Measurements from ENCODE around the gene CD99L2. TPM values are rescaled to one million over a fixed set of nuclear protein-coding genes. Genes with fewer than 3 reads are reported as not detected.

CD99L2 gene
- total and polyA plus RNA-seq, 4 donors: 9.7 to 39.8 (median 23.8) TPM

DNA sequence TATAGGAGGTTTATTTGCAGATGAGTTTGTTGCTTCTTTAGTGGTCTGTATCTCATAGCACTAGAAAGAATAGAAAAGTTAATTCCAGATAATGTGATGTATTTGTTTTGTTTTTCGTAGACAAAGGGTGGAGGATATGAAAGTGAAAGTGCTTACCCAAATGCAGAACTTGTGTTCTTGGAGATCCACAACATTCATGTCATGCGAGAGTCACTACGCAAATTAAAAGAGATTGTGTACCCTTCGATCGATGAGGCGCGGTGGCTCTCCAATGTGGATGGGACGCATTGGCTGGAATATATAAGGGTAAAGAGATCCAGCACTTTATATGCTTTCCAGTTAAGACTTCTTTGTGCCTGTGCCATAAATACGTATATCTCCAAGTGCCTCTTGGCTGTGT lies 162.0 kb downstream of the CD99L2 start:
- WGBS: 85% methylated on average over 9 of the region's 9 CpGs

DNA sequence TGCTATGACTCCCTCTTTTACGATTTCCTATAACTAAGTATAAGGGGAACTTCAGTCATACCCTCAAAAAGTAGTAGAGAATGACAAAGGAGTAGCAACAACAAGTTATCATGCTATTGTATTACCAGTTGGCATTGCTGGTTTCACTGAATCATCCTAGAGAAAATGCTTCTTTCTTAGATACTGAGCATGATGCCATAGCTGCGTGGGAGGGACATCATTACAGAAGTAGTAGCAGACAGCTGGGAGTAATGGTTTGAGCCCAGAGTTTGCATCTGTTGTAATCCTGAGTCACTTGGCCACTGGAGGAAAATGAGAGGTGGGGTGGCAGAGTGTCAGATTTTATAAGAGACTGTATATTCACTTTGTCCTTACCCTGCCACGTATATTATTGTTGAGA lies 166.7 kb downstream of the CD99L2 start:
- 90% methylated on average over 3 of the region's 3 CpGs for WGBS
- Histone ChIP-seq H3K4me1 (ENCODE audit: control insufficient read depth in 4 of 4, insufficient read depth in 4 of 4, low read length in 3 of 4) (no peaks in the 10 kb centered on the region), H3K9me3 (ENCODE audit: control insufficient read depth in 4 of 4, low read length in 3 of 4) (no peaks in the 10 kb centered on the region), H3K36me3 (ENCODE audit: control insufficient read depth in 4 of 4, insufficient read depth in 3 of 4, low read depth in 1 of 4, low read length in 3 of 4) (peaks cover 3 to 41% (median 19%) of the 10 kb centered on the region in 4 donors), H3K27me3 (ENCODE audit: control insufficient read depth in 4 of 4, insufficient read depth in 4 of 4, low read length in 3 of 4) (peaks cover 0 to 2% (median 0%) of the 10 kb centered on the region in 4 donors), H3K9ac (ENCODE audit: low read depth in 1 of 2, low read length in 2 of 2) (no peak overlapping the region), H3K27ac (ENCODE audit: low read depth in 1 of 2, low read length in 2 of 2) (no peak overlapping the region), H3K4me3 (ENCODE audit: low read depth in 1 of 3, low read length in 3 of 3) (no peak overlapping the region)
- no peak for DNase-seq (ENCODE audit: low spot score)
- TF ChIP-seq RAD21 (IDR thresholded peaks at IDR 0.05): no peak
- TF ChIP-seq, protein P1, sequence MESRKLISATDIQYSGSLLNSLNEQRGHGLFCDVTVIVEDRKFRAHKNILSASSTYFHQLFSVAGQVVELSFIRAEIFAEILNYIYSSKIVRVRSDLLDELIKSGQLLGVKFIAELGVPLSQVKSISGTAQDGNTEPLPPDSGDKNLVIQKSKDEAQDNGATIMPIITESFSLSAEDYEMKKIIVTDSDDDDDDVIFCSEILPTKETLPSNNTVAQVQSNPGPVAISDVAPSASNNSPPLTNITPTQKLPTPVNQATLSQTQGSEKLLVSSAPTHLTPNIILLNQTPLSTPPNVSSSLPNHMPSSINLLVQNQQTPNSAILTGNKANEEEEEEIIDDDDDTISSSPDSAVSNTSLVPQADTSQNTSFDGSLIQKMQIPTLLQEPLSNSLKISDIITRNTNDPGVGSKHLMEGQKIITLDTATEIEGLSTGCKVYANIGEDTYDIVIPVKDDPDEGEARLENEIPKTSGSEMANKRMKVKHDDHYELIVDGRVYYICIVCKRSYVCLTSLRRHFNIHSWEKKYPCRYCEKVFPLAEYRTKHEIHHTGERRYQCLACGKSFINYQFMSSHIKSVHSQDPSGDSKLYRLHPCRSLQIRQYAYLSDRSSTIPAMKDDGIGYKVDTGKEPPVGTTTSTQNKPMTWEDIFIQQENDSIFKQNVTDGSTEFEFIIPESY (IDR thresholded peaks at IDR 0.05): no peak

More for the DNA sequence above, 162.0 kb downstream of the CD99L2 start:
- no peaks in the 10 kb centered on the region for H3K9me3 ChIP-seq (ENCODE audit: control insufficient read depth in 4 of 4, low read length in 3 of 4)
- H3K27ac ChIP-seq (ENCODE audit: low read depth in 1 of 2, low read length in 2 of 2): no peak overlapping the region
- no peak overlapping the region for H3K9ac ChIP-seq (ENCODE audit: low read depth in 1 of 2, low read length in 2 of 2)
- no peak overlapping the region for H3K4me3 ChIP-seq (ENCODE audit: low read depth in 1 of 3, low read length in 3 of 3)
- TF ChIP-seq, protein P2, sequence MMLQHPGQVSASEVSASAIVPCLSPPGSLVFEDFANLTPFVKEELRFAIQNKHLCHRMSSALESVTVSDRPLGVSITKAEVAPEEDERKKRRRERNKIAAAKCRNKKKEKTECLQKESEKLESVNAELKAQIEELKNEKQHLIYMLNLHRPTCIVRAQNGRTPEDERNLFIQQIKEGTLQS (IDR thresholded peaks at IDR 0.05): no peak
- TF ChIP-seq RAD21 (IDR thresholded peaks at IDR 0.05): no peak
- TF ChIP-seq SP1 (IDR thresholded peaks at IDR 0.05): no peak
- TF ChIP-seq, protein P3, sequence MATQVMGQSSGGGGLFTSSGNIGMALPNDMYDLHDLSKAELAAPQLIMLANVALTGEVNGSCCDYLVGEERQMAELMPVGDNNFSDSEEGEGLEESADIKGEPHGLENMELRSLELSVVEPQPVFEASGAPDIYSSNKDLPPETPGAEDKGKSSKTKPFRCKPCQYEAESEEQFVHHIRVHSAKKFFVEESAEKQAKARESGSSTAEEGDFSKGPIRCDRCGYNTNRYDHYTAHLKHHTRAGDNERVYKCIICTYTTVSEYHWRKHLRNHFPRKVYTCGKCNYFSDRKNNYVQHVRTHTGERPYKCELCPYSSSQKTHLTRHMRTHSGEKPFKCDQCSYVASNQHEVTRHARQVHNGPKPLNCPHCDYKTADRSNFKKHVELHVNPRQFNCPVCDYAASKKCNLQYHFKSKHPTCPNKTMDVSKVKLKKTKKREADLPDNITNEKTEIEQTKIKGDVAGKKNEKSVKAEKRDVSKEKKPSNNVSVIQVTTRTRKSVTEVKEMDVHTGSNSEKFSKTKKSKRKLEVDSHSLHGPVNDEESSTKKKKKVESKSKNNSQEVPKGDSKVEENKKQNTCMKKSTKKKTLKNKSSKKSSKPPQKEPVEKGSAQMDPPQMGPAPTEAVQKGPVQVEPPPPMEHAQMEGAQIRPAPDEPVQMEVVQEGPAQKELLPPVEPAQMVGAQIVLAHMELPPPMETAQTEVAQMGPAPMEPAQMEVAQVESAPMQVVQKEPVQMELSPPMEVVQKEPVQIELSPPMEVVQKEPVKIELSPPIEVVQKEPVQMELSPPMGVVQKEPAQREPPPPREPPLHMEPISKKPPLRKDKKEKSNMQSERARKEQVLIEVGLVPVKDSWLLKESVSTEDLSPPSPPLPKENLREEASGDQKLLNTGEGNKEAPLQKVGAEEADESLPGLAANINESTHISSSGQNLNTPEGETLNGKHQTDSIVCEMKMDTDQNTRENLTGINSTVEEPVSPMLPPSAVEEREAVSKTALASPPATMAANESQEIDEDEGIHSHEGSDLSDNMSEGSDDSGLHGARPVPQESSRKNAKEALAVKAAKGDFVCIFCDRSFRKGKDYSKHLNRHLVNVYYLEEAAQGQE (IDR thresholded peaks at IDR 0.05): no peak
- TF ChIP-seq, protein P4, sequence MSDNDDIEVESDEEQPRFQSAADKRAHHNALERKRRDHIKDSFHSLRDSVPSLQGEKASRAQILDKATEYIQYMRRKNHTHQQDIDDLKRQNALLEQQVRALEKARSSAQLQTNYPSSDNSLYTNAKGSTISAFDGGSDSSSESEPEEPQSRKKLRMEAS (IDR thresholded peaks at IDR 0.05): no peak
- no peak for TF ChIP-seq NR2F2 (IDR thresholded peaks at IDR 0.05)
- H3K27me3 ChIP-seq (ENCODE audit: control insufficient read depth in 4 of 4, insufficient read depth in 4 of 4, low read length in 3 of 4): peaks cover 0 to 2% (median 0%) of the 10 kb centered on the region in 4 donors
- DNase-seq (ENCODE audit: low spot score): no peak
- no peaks in the 10 kb centered on the region for H3K4me1 ChIP-seq (ENCODE audit: control insufficient read depth in 4 of 4, insufficient read depth in 4 of 4, low read length in 3 of 4)
- H3K36me3 ChIP-seq (ENCODE audit: control insufficient read depth in 4 of 4, insufficient read depth in 3 of 4, low read depth in 1 of 4, low read length in 3 of 4): peaks cover 4 to 56% (median 16%) of the 10 kb centered on the region in 4 donors

DNA sequence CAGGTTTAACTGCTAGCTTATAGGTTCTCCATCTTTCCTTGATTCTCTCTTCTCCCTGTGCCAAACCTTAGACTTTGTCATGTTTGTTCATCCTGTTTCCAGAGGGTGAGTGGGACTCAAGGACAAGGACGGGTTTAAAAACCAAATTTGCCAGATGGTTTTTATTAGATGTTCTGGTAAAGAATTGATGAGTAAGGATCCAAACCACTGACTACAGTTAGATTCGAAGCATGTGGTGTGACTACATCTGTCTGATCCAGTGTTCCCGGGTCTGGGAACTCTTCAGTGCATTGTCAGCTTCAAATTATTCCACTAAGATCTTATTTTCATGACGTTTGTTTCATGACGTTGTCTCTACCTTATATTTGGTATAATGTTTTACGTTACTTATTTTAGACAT lies 167.7 kb downstream of the CD99L2 start:
- Histone ChIP-seq H3K4me1 (ENCODE audit: control insufficient read depth in 4 of 4, insufficient read depth in 4 of 4, low read length in 3 of 4) (no peaks in the 10 kb centered on the region), H3K9ac (ENCODE audit: low read depth in 1 of 2, low read length in 2 of 2) (no peak overlapping the region), H3K36me3 (ENCODE audit: control insufficient read depth in 4 of 4, insufficient read depth in 3 of 4, low read depth in 1 of 4, low read length in 3 of 4) (peaks cover 2 to 37% (median 18%) of the 10 kb centered on the region in 4 donors), H3K4me3 (ENCODE audit: low read depth in 1 of 3, low read length in 3 of 3) (no peak overlapping the region), H3K9me3 (ENCODE audit: control insufficient read depth in 4 of 4, low read length in 3 of 4) (no peaks in the 10 kb centered on the region), H3K27ac (ENCODE audit: low read depth in 1 of 2, low read length in 2 of 2) (no peak overlapping the region), H3K27me3 (ENCODE audit: control insufficient read depth in 4 of 4, insufficient read depth in 4 of 4, low read length in 3 of 4) (peaks cover 0 to 2% (median 0%) of the 10 kb centered on the region in 4 donors)
- TF ChIP-seq, protein P3 (IDR thresholded peaks at IDR 0.05): no peak
- no peak for TF ChIP-seq YY1 (IDR thresholded peaks at IDR 0.05)
- TF ChIP-seq NR2F2 (IDR thresholded peaks at IDR 0.05): no peak
- TF ChIP-seq RAD21 (IDR thresholded peaks at IDR 0.05): no peak
- TF ChIP-seq FOXA2 (IDR thresholded peaks at IDR 0.05): no peak
- no peak for TF ChIP-seq TAF1 (conservative IDR thresholded peaks at IDR 0.05)
- TF ChIP-seq, protein P4 (IDR thresholded peaks at IDR 0.05): no peak
- no peak for TF ChIP-seq HNF4A (conservative IDR thresholded peaks at IDR 0.05)
- no peak for TF ChIP-seq EGR1 (IDR thresholded peaks at IDR 0.05; ENCODE audit: low read depth in 2 of 2)
- TF ChIP-seq, protein P5, sequence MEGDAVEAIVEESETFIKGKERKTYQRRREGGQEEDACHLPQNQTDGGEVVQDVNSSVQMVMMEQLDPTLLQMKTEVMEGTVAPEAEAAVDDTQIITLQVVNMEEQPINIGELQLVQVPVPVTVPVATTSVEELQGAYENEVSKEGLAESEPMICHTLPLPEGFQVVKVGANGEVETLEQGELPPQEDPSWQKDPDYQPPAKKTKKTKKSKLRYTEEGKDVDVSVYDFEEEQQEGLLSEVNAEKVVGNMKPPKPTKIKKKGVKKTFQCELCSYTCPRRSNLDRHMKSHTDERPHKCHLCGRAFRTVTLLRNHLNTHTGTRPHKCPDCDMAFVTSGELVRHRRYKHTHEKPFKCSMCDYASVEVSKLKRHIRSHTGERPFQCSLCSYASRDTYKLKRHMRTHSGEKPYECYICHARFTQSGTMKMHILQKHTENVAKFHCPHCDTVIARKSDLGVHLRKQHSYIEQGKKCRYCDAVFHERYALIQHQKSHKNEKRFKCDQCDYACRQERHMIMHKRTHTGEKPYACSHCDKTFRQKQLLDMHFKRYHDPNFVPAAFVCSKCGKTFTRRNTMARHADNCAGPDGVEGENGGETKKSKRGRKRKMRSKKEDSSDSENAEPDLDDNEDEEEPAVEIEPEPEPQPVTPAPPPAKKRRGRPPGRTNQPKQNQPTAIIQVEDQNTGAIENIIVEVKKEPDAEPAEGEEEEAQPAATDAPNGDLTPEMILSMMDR (IDR thresholded peaks at IDR 0.05; ENCODE audit: low read depth, low read length, missing input control): no peak
- 95% methylated on average over 6 of the region's 6 CpGs for WGBS
- no peak for DNase-seq (ENCODE audit: low spot score)
